SW 1271 (cell line): ENCODE results near the gene RASGRP2.
"Not testable (repeated sequence)": the region's sequence is repeated elsewhere in the genome, so short reads cannot be mapped to it uniquely, and the experiment has no call there.

Source experiments
- DNase-seq, 2 experiments: peaks; one replicate each; lab custom pipeline; 2025; lab: John Stamatoyannopoulos, UW

The RASGRP2 gene

GRCh38 chr11:64718084-64718779 lies 25.7 kb downstream of the RASGRP2 start:
- DNase-seq, result no peak

- DNase-seq, result no peak
These were observed 26.7 kb downstream of the RASGRP2 start for GRCh38 chr11:64717268-64717578.

- DNase-seq, result no peak
These were observed 27.3 kb downstream of the RASGRP2 start for GRCh38 chr11:64716473-64717267.

GRCh38 chr11:64715756-64716472 lies 28.0 kb downstream of the RASGRP2 start:
- no peak for DNase-seq

- no peak for DNase-seq
These were observed 28.8 kb downstream of the RASGRP2 start for GRCh38 chr11:64715110-64715509.

- no peak for DNase-seq
These were observed 29.3 kb downstream of the RASGRP2 start for GRCh38 chr11:64714666-64715065.

GRCh38 chr11:64713781-64714363 lies 30.1 kb downstream of the RASGRP2 start:
- no peak for DNase-seq

GRCh38 chr11:64713016-64713707 lies 30.8 kb downstream of the RASGRP2 start:
- no peak for DNase-seq

GRCh38 chr11:64712430-64713015 lies 31.4 kb downstream of the RASGRP2 start:
- DNase-seq, result no peak

GRCh38 chr11:64711956-64712362 lies 32.0 kb downstream of the RASGRP2 start:
- no peak for DNase-seq

GRCh38 chr11:64711138-64711955 lies 32.6 kb downstream of the RASGRP2 start:
- no peak for DNase-seq

GRCh38 chr11:64710418-64711137 lies 33.4 kb downstream of the RASGRP2 start:
- DNase-seq, result no peak

- no peak for DNase-seq
These were observed 38.4 kb downstream of the RASGRP2 start for GRCh38 chr11:64705501-64705900.

GRCh38 chr11:64703048-64703447 lies 40.9 kb downstream of the RASGRP2 start:
- no peak for DNase-seq

GRCh38 chr11:64701956-64702355 lies 42.0 kb downstream of the RASGRP2 start:
- DNase-seq, result not testable (repeated sequence)

GRCh38 chr11:64698427-64698826 lies 45.5 kb downstream of the RASGRP2 start:
- DNase-seq, result no peak

- no peak for DNase-seq
These were observed 46.1 kb downstream of the RASGRP2 start for GRCh38 chr11:64697663-64698375.

- no peak for DNase-seq
These were observed 47.9 kb downstream of the RASGRP2 start for GRCh38 chr11:64696045-64696444.

GRCh38 chr11:64695548-64695947 lies 48.4 kb downstream of the RASGRP2 start:
- no peak for DNase-seq
